Stimulated activated CD8-positive, alpha-beta memory T cell treated with anti-CD3 and anti-CD28 coated beads, Interleukin-15, amount 100 ng/mL, for 24 hours (primary cell): Measurements from ENCODE around the gene TM4SF4.
"Not testable (repeated sequence)": the region's sequence is repeated elsewhere in the genome, so short reads cannot be mapped to it uniquely, and the experiment has no call there.

Experiments
- DNase-seq: peaks from one replicate; pipeline ENCODE4 v3.0.0-alpha.2; 2020; ENCODE audit warnings: low read depth

Gene TM4SF4, protein sequence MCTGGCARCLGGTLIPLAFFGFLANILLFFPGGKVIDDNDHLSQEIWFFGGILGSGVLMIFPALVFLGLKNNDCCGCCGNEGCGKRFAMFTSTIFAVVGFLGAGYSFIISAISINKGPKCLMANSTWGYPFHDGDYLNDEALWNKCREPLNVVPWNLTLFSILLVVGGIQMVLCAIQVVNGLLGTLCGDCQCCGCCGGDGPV

DNA sequence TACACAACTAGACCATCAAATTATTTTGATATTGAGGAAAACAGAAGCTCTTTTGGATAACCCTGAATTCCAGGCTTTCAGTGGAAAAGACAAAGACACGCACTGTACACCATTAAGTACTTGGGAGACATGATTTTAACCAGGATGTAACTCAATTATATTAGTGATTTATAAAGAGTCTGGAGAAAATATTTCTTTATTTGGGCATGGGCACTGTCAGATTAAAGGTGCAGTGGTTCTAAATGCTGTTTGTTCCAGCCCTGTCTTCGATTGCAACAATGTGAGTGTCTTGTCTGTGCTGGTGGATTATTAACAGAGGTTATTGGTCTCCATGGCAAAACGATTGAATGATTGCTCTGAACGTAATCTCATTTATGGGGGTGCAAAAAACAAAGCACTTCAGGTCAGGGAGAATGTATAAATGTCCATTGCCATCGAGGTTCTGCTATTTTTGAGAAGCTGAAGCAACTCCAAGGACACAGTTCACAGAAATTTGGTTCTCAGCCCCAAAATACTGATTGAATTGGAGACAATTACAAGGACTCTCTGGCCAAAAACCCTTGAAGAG lies at the start of gene TM4SF4:
TSS of gene TM4SF4 (plus strand) at position 448 of the 568 bp plus-strand sequence. CDS start 181 bp downstream, outside the sequence.
- DNase-seq, result no peak

GRCh38 chr3:149424918-149425317 lies 49.6 kb upstream of the TM4SF4 start:
- DNase-seq, result no peak

GRCh38 chr3:149426325-149426724 lies 48.2 kb upstream of the TM4SF4 start:
- no peak for DNase-seq

GRCh38 chr3:149428087-149428486 lies 46.4 kb upstream of the TM4SF4 start:
- no peak for DNase-seq

DNA sequence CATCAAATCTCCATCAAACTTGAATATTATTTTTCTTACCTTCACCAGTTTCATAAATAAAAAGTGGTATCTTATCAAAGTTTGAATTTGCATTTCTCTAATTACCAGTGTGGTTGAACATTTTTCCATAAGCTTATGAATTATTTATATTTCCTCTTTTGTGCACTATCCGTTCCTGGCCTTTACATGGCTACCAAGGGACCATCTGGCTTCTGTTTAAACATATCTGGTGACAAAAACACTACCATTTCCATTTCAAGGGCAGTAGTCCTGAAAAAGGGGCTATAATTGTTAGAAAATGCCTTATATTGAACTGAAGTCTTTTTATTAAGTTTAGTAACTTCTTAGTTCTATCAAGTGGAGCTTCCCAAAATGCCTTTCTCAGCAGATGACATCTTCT lies 44.3 kb upstream of the TM4SF4 start:
- DNase-seq, result no peak

- no peak for DNase-seq
These were observed 42.3 kb upstream of the TM4SF4 start for GRCh38 chr3:149432149-149432548.

GRCh38 chr3:149435996-149436885 lies 38.3 kb upstream of the TM4SF4 start:
- DNase-seq, result no peak

DNA sequence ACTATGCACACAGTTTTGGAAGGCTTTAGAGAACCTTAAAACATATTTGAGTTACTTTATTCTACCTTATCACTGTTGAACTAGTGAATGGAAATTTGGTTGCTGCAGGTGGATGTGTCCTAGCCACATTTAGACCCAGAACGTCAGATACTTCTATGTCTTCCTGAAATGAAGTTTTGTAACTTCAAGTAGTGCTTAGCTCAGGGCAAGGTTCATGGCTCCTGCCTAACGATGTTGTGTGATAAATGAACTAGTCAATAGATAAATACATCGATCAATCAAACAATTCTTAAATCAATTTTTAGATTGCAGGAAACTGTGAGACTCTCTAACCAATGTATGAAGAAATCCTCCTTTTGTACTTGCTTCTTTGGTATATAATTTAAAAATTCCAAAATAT lies 37.2 kb upstream of the TM4SF4 start:
- DNase-seq, result no peak

- DNase-seq, result no peak
These were observed 36.8 kb upstream of the TM4SF4 start for GRCh38 chr3:149437710-149438109.

DNA sequence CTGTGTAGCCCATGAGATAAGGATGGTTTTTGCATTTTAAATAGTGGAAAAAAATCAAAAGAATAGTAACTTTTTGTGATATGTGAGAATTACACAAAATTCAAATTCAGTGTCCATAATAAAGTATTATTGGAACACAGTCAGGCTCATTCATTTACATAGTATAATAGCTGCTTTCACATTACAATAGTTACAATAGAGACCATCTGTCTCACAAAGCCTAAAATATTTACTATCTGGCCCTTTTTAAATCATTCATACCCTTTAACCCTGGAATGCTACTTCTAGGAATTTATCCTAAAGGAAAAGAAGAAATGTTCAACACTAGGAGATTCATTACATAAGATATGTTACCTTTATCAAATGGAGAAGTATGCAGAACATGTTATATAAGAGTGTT lies 35.5 kb upstream of the TM4SF4 start:
- DNase-seq, result no peak

- DNase-seq, result no peak
These were observed 32.9 kb upstream of the TM4SF4 start for GRCh38 chr3:149441642-149442041.

- no peak for DNase-seq
These were observed 32.5 kb upstream of the TM4SF4 start for GRCh38 chr3:149442043-149442442.

DNA sequence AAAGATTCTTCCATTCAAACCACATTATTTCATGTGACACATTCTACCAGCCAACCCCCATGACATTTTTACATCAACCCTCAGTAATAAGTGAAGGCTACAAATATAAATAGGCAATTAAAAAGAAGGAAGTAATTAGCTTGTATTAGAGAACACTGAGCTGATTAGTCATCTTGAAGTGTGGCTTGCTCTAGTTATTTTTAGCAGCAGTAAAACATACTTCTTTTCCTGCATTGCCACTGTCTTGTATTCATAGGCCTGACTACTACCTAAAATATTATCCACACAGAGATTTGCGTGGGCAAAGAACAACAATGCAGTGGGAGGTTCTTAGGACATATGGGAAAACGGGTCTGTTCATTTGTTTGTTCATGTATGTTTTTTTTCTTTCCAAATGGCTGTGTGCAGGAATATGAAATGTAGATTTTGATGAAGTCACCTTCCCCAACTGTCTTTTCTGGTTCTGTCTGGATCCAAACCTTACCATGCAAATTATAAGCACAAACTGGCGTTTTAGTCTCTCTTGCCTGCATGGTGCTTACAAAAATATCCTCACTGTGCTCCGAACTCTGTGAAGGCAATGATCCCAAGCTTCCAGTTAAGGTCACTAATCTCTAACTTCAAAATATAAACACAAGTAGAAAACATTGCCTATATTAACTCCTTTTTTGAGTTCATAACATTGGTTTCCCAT lies 31.5 kb upstream of the TM4SF4 start:
- no peak for DNase-seq

GRCh38 chr3:149443545-149443912 lies 31.0 kb upstream of the TM4SF4 start:
- DNase-seq, result no peak

DNA sequence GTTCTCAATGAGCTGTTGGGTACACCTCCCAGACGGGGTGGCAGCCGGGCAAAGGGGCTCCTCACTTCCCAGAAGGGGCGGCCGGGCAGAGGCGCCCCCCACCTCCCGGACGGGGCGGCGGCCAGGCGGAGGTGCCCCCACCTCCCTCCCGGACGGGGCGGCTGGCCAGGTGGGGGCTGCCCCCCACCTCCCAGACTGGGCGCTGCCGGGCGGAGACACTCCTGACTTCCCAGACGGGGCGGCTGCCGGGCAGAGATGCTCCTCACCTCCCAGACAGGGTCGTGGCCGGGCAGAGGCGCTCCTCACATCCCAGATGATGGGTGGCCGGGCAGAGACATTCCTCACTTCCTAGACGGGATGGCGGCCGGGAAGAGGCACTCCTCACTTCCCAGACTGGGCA lies 29.6 kb upstream of the TM4SF4 start:
- DNase-seq, result not testable (repeated sequence)

DNA sequence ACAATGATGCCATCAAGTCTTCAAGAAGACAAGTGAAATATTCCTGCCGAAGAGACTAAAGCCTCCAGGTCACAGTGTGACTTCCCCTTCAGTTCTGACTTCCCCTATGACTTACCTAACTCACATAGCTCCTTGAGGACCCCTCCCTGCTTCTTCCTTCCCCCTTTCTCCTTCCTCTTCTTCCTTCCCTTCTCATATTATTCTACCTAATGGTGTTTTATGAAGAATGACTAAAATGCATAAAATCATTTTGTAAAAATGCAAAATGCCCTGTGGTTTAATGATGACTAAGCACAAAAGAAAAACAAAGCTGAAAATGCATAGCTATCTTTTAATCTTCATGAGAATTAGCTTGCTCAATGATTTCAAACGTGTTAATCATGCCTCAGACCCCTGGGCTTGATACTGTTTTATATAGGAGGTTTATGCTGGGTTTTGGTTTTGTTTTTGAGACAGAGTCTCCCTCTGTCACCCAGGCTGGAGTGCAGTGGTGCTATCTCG lies 26.1 kb upstream of the TM4SF4 start:
- no peak for DNase-seq

DNA sequence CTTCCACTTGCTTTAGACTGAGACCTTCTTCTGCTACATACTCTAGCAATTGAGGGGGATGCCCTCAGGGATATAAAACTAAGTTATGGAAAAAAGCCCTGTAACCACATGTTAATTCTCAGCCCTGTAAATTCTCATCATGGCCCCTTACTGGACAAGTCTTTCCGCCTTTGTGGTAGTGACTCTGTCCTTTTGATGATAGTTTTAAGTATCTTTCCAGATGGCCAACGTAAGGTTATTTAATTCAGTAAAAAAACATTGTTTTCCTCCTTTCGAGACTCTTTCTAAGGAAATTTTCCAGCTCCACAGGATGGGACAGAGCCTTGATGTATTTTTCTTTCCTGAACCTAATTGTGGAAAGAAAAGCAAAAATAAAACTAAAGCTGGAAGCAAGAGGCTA lies 25.3 kb upstream of the TM4SF4 start:
- DNase-seq, result no peak

- DNase-seq, result no peak
These were observed 24.7 kb upstream of the TM4SF4 start for GRCh38 chr3:149449799-149450198.

DNA sequence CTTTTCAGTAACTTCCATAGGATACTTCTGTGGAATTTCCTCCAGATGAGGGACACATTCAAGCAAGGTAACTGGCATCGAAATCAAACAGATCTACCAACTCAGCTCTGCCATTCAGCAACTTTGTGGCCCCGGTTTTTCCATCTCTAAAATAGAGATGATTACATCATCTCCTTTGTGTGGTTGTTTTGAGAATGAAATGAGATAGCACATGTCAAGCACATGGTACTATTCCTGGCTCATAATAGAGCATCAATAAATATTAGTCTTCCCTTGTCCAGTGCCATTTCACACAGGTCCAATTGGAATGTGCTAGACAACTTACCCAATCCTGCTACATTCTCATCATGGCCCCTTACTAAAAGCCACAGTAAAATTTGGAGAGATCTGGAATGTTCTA lies 24.2 kb upstream of the TM4SF4 start:
- no peak for DNase-seq

- no peak for DNase-seq
These were observed 22.5 kb upstream of the TM4SF4 start for GRCh38 chr3:149452036-149452435.

DNA sequence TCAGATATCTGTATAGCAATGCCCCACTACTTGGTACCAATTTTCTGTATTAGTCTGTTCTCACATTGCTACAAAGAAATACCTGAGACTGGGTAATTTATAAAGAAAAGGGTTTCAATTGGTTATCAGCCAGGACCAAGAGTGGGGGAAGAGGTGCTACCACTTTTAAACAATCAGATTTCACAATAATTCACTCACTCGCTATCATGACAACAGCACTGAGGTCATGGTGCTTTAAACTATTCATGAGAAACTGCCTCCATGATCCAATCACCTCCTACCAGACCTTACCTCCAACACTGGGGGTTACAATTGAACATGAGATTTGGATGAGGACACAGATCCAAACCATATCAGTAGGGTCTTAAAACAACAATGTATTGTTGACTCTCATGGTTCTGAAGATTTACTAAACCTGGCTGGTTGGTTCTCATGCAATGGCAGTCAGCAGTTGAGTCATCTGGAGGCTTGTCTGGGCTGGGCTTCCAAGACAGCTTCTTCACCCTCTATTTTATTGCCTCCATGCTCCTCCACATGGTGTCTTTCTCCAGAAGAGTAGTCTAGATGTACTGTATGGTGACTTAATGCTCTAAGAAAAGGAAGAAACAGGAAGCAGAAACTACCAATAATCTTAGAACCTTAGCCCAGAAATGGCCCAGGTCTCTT lies 21.2 kb upstream of the TM4SF4 start:
- no peak for DNase-seq

GRCh38 chr3:149454746-149455145 lies 19.8 kb upstream of the TM4SF4 start:
- no peak for DNase-seq
